Panc1 (cell line): ENCODE results near the gene XRCC6. TPM values are rescaled to one million over a fixed set of nuclear protein-coding genes. Genes with fewer than 3 reads are reported as not detected.

Experiments
- ATAC-seq: fragments of 200-7000 bp; cut with Tn5 transposase; 2 replicates; pipeline ENCODE4 v1.9.1; 2020; ENCODE audit warnings: mild to moderate bottlenecking, moderate library complexity
- BruUV-seq: library from RNA; stranded (reverse); fragments of 400-500 nt; replicated peaks from 2 replicates; lab custom pipeline; 2021; lab: Mats Ljungman, UMichigan
- CTCF ChIA-PET: fragments of 300-600 bp; sonication (Branson Sonifier 250); formaldehyde crosslinking; loops from one replicate; lab custom pipeline; 2022; ENCODE audit warnings: antibody characterized with exemption; lab: Charles Lee
- POLR2A ChIA-PET: fragments of 300-600 bp; sonication (Branson Sonifier 250); formaldehyde crosslinking; loops from one replicate; lab custom pipeline; 2022; ENCODE audit warnings: antibody characterized with exemption; lab: Charles Lee
- DNase-seq: peaks from one replicate; pipeline ENCODE4 v3.0.0-alpha.2; 2010; ENCODE audit warnings: low read depth, low spot score
- H3K27ac ChIP-seq: 2 replicates; pipeline ENCODE4 v1.5.1; 2011; ENCODE audit warnings: mild to moderate bottlenecking, low read length, inconsistent platforms
- H3K27me3 ChIP-seq: fragments of 200-500 bp; sonication (Bioruptor generic); 2 replicates; pipeline ENCODE4 v1.6.0; 2014; ENCODE audit warnings: low read length, inconsistent platforms; ENCODE audit not compliant: control insufficient read depth, insufficient read depth
- H3K36me3 ChIP-seq: fragments of 200-500 bp; sonication (Bioruptor generic); 2 replicates; pipeline ENCODE4 v1.5.1; 2014; ENCODE audit warnings: inconsistent platforms, mild to moderate bottlenecking, low read length, moderate library complexity; ENCODE audit not compliant: control insufficient read depth, insufficient read depth
- H3K4me1 ChIP-seq: 2 replicates; pipeline ENCODE4 v1.5.1; 2011; ENCODE audit warnings: inconsistent platforms, mild to moderate bottlenecking, low read length, moderate library complexity; ENCODE audit not compliant: control insufficient read depth, insufficient read depth
- H3K4me3 ChIP-seq, 2 experiments: 2 replicates each; pipeline ENCODE4 v1.5.1; 2011 to 2012; ENCODE audit warnings: low read depth in 2 of 2, low read length in 2 of 2, mild to moderate bottlenecking in 2 of 2, inconsistent platforms in 1 of 2, moderate library complexity in 1 of 2
- H3K9me3 ChIP-seq: fragments of 200-500 bp; sonication (Bioruptor generic); 2 replicates; pipeline ENCODE4 v1.5.1; 2014; ENCODE audit warnings: low read depth, mild to moderate bottlenecking, inconsistent platforms, low read length, moderate library complexity; ENCODE audit not compliant: control insufficient read depth, insufficient read depth
- POLR2AphosphoS5 ChIP-seq: IDR thresholded peaks from 2 replicates; pipeline ENCODE4 v1.6.1; 2012; ENCODE audit warnings: mild to moderate bottlenecking, low read depth, low read length, moderate library complexity
- REST ChIP-seq, 2 experiments: IDR thresholded peaks; 2 replicates each; pipeline ENCODE4 v1.6.1; 2011 to 2012; ENCODE audit warnings: low read depth in 2 of 2, control low read depth in 1 of 2, low read length in 1 of 2, mild to moderate bottlenecking in 1 of 2, moderate library complexity in 1 of 2; ENCODE audit not compliant: insufficient read depth in 1 of 2
- SIN3A ChIP-seq: IDR thresholded peaks from 2 replicates; pipeline ENCODE4 v1.6.1; 2012; ENCODE audit warnings: low read depth, mild to moderate bottlenecking, low read length, moderate library complexity, borderline replicate concordance; ENCODE audit not compliant: insufficient read depth
- TCF7L2 ChIP-seq: IDR thresholded peaks from 2 replicates; pipeline ENCODE4 v1.6.1; 2011; ENCODE audit warnings: mild to moderate bottlenecking, low read depth, low read length, inconsistent platforms
- in situ Hi-C: cut with HindIII; loops from 2 replicates; pipeline ENCODE4 v1.10.0; 2016; ENCODE audit warnings: low sequenced_read_pairs, low pct_unique_long_range_greater_than_20kb
- intact Hi-C: fragments of 100-400 bp; cut with micrococcal nuclease; formaldehyde crosslinking; loops from one replicate; pipeline ENCODE4 v1.10.0; 2022; ENCODE audit not compliant: unreplicated experiment
- total RNA-seq: library from RNA; stranded (reverse); gene quantifications from one replicate; pipeline ENCODE4 v1.2.1, GENCODE V29; 2021; ENCODE audit not compliant: unreplicated experiment
- TF ChIP-seq, protein P1 (sequence below): fragments of 450-650 bp; IDR thresholded peaks from 2 replicates; pipeline ENCODE4 v1.5.1; 2017; ENCODE audit warnings: mild to moderate bottlenecking

The XRCC6 gene
- total RNA-seq, 1 experiment from 2014 or later, result 287 TPM

DNA sequence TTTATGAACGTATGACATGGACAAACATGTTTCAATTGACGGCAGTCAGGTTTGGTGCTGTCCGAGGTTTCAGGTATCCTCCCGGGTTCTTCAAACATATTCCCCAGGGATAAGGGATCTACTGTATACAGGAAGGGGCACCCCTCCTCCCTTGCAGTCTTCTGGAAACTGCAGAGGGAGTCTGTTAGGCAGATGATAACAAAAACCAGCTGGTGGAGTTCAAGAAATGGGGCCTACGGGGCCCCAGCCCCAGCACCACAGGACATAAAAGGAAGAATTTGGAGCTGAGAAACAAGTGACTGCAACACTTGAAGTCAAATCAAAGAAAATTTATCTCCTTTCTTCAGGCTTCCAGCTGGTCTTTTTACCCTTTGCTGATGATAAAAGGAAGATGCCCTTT, 35.5 kb downstream of the XRCC6 start:
- BruUV-seq, result no TSS peak
- POLR2A ChIA-PET, result no interaction called here
- H3K36me3 ChIP-seq, result peaks cover 31% of the 10 kb centered on the region; the same call in 1 of the 2 replicates
- ATAC-seq (no peak), DNase-seq (no peak)
- no peaks in the 10 kb centered on the region for H3K27me3 ChIP-seq
- CTCF ChIA-PET, result no interaction called here
- no peaks in the 10 kb centered on the region for H3K4me1 ChIP-seq
- H3K9me3 ChIP-seq, result no peaks in the 10 kb centered on the region
- no peak overlapping the region for H3K4me3 ChIP-seq
- in situ Hi-C loops, result no loop called here
- intact Hi-C loops, result no loop called here
- TF ChIP-seq POLR2AphosphoS5 (no peak), TCF7L2 (no peak), REST (IDR thresholded peaks at IDR 0.05; ENCODE audit: insufficient read depth in 1 of 2, low read depth in 2 of 2, low read length in 1 of 2) (no peak), SIN3A (no peak)
- TF ChIP-seq, protein P1, sequence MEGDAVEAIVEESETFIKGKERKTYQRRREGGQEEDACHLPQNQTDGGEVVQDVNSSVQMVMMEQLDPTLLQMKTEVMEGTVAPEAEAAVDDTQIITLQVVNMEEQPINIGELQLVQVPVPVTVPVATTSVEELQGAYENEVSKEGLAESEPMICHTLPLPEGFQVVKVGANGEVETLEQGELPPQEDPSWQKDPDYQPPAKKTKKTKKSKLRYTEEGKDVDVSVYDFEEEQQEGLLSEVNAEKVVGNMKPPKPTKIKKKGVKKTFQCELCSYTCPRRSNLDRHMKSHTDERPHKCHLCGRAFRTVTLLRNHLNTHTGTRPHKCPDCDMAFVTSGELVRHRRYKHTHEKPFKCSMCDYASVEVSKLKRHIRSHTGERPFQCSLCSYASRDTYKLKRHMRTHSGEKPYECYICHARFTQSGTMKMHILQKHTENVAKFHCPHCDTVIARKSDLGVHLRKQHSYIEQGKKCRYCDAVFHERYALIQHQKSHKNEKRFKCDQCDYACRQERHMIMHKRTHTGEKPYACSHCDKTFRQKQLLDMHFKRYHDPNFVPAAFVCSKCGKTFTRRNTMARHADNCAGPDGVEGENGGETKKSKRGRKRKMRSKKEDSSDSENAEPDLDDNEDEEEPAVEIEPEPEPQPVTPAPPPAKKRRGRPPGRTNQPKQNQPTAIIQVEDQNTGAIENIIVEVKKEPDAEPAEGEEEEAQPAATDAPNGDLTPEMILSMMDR, result no peak
- no peak overlapping the region for H3K27ac ChIP-seq

- intact Hi-C loops (no loop called here), in situ Hi-C loops (no loop called here)
- H3K4me3 ChIP-seq, result no peak overlapping the region
- no peak for DNase-seq
- no peak for ATAC-seq
- CTCF ChIA-PET, result no interaction called here
- no peaks in the 10 kb centered on the region for H3K9me3 ChIP-seq
- no peaks in the 10 kb centered on the region for H3K4me1 ChIP-seq
- no peak for TF ChIP-seq POLR2AphosphoS5
- TF ChIP-seq, protein P1, result no peak
- TF ChIP-seq REST (IDR thresholded peaks at IDR 0.05; ENCODE audit: insufficient read depth in 1 of 2, low read depth in 2 of 2, low read length in 1 of 2), result no peak
- no peak for TF ChIP-seq TCF7L2
- TF ChIP-seq SIN3A, result no peak
- POLR2A ChIA-PET, result no interaction called here
- BruUV-seq, result no TSS peak
- H3K27ac ChIP-seq, result no peak overlapping the region
- peaks cover 38% of the 10 kb centered on the region; the same call in 1 of the 2 replicates for H3K36me3 ChIP-seq
- no peaks in the 10 kb centered on the region for H3K27me3 ChIP-seq
These were observed 36.6 kb downstream of the XRCC6 start for GRCh38 chr22:41657709-41658108.
